GM18520 (cell line): Measurements from ENCODE around the gene HYDIN.
"Not testable (repeated sequence)": the region's sequence is repeated elsewhere in the genome, so short reads cannot be mapped to it uniquely, and the experiment has no call there.

Experiments used
- ATAC-seq: cut with Tn5 transposase; IDR thresholded peaks from one replicate; pipeline ENCODE4 v1.9.1; 2021; ENCODE audit not compliant: unreplicated experiment

Gene HYDIN

DNA sequence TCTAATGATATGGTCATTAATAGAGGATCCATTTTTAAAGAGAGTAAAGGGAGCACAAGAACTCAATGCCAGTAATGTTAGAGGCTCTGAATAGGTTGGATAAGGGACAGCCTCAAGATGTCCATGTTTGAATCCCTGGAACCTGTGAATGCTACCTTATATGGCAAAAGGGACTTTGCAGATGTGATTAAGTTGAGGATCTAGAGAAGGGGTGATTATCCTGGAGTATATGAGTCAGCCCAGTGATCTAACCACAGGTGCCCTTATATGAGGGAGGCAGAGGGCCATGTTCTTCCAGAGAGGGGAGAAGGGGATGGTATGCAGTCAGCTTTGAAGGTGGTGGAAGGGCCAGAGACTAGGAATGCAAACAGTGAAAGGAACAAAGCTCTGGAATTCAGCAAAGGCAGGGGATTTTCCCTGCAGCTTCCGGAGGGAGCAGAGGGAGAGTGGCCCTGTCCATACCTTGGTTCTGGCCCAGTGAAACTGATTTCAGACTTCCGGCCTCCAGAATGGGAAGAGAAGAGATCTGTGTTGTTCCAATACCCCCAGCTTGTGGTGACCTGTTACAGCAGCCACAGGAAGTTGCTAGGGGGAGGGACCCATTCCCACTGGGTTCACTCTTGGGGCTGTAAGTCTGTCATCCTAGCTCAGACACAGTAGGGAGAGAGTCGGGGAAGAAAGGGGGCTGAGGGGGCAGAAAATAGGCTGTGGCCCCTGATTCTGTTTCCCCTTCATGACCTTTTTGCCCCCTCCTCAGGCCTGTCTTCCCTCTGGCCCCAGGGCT lies 220.9 kb downstream of the HYDIN start:
- ATAC-seq, result not testable (repeated sequence)

DNA sequence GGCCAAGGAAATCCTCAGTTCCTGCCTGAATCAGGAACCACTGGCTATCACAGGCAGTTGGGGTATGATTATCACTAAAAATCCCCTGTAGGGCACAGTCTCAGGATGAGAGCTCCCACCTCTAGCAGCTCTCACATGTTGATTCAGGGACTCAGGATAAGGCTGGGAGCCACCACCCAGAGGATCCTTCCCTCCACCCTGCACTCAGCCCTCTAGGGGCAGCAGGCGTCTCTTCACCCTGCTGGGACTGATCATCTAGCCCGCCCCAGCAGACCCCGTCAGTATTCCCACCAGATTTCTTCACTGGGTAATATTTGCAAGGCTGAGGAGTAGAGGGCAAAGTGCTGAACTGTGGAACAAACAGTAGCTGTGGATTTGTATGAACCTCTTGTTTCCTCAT lies 224.0 kb downstream of the HYDIN start:
- not testable (repeated sequence) for ATAC-seq

DNA sequence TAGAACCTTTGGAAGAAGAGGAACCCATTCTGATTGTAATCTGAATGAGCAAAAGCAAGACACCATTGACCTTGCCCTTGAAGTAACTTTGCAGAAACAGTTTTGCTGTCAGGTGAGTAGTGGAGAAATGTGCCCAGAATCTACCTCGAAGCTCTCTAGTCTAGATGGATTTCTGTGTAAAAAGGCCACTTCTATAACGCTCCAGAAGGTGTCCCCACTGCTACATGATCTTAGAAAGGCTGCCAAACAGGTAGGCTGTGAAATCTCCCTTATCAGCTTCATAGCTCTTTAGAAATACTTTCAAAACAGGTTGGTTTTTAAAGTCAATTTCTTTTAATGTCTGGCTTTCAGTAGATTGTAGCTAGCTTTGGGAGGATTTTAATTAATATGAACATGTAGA lies 230.8 kb downstream of the HYDIN start:
- ATAC-seq, result not testable (repeated sequence)

DNA sequence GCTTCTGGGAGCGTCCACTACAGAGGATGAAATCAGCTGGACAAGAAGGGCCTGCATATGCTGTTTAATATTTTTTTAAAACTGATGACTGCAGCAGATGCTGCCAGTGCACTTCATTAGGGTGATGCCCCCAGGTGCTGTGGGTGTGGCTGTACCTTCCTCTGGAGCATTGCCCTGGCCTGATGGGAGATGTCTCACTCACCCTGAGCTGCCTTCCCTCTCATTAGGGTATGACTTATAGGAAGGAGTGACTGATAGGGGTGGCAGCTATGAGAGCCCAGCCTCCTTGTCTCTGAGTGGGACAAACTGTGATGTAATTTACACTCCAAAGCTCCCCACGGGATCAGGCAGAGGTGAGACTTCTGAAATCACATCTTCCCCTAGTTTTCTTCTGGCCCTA lies 234.7 kb downstream of the HYDIN start:
- ATAC-seq, result not testable (repeated sequence)

DNA sequence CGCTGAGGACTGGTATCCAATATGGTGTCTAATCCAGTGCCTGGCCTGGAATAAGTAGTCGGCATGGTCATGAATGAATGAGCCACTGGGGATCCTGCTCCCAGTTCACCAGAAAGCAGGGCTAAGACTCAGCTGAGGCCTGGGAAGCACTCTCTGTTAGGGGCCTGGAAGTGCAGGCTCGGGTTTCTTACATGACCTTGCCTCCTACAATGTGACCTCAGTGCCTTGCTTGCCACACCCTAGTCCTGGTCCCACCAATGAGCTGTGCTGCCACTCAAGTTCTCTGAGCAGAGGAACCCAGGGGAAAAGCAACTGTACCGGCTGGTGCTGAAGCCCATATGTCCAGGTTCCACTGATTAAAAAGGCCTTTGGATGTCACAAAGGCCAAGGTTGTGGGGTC lies 238.0 kb downstream of the HYDIN start:
- ATAC-seq, result not testable (repeated sequence)

DNA sequence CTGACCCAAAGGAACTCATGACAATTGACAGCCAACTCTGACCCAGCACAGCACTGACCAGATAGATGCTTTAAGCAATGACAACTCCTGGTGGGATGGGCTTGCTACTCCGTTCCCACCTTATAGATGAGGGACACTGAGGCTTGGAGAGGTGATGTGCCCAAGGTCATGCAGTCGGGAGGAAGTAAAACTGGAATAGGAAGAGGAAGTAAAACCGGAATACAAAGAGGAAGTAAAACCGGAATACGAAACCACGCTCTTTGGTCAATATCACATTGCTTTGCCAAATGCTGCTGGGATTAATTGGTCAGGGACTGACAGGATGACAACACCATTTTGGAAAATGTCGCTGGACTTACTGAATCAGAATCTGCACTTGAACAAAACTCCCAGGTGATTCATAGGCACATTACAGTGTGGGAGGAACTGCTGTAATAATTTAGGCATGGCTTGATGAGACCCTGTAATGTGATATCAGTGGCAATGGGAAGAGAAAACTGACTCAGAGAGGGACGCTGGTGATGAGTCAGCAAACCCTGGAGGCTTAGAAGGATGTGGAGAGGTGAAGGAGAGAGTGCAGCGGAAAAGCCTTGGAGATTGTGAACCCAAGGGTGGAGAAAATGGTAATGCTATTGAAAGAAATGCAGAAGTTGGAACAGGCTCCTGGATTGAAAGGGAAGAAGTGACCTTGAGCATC lies 243.4 kb downstream of the HYDIN start:
- ATAC-seq, result not testable (repeated sequence)

DNA sequence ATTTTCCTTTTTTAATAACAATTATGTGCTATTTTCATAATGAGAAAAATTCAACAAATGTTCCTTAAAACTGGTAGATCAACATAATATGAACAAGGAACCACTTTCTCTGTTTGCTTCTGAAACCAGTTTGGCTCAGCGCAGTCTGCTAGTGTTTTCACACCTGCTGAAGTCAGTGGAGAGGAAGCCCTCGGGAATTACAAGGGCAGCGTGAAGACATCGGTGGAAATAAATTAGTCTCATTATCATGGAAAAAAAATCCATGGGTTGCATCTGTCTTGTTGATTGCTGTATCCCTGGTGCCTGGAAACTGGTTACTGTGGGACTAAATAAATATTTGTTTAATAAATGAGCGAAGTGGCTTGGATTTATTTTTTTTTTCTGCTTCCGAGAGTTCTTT lies 245.8 kb downstream of the HYDIN start:
- not testable (repeated sequence) for ATAC-seq

DNA sequence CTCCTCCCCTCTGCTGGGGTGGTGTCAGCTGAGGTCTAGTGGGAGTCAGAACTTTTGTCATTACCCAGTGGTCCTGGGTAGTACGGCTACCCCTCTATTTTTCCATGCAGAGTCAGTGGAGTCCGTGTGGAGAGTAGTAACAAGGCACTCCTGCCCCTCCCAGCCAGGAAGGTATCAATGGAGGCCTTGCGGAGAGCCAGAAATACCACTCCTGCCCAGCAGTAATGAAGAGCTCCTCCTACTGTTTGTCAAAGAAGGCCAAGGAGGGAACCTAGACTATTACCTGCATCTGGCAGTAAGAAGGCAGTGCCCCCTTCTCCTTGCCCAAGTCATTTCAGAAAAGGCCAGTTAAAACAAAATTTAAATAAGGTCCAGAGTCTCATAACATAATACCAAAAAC lies 262.2 kb downstream of the HYDIN start:
- ATAC-seq, result not testable (repeated sequence)

DNA sequence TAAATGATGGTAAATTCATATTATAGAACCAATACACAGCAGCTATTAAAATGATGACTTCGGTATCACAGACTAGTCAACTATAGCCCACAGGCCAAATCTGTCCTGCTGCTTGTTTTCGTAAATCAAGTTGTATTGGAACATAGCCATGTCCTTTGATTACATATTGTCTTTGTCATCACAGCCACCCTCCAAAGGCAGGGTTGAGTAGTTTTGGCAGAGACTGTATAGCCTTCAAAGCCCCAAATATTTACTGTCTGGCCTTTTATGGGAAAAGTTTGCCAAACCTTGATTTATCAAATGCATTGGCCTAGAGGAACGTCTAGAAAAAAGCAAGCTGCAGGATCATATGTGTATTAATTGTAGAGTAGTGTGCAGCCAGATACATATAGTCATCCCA lies 270.4 kb downstream of the HYDIN start:
- not testable (repeated sequence) for ATAC-seq

DNA sequence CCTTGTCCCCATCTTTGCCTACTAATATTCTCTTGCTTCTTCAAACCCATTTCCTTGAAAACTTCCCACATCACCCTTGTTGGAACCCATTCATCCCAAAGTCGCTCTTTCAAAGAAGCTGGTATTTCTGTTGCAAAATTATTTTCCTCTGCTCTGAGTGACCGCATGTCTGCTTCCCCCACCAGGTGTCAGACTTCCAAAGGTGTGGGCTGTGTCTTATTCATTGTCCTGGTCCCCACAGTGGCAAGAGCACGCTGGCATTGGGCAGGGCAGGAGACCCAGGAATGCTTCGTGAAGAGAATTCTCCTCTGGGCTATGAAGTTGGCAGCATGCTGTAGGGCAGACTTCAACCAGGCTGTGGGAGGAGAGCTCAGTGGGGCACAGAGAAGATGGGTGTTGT lies 275.6 kb downstream of the HYDIN start:
- ATAC-seq, result not testable (repeated sequence)

DNA sequence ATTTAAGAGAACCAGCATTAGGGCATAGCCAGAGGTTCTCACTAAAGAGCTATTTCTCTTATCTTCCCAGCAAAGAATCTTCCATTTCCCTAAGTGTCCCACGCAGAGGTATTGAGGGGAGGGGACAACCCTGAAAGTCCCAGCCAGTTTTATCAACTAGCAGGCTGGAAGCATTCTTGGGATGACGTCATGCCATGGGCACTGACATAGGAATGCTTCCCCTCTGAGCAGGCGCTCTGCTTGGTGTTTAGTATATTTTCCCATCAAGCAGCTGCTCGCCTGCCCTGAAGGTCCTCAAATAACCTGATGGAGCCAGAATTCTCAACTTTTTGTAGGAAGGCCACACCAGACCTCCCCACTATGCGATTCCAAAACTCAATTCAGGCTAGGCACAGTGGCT lies 276.7 kb downstream of the HYDIN start:
- ATAC-seq, result not testable (repeated sequence)

DNA sequence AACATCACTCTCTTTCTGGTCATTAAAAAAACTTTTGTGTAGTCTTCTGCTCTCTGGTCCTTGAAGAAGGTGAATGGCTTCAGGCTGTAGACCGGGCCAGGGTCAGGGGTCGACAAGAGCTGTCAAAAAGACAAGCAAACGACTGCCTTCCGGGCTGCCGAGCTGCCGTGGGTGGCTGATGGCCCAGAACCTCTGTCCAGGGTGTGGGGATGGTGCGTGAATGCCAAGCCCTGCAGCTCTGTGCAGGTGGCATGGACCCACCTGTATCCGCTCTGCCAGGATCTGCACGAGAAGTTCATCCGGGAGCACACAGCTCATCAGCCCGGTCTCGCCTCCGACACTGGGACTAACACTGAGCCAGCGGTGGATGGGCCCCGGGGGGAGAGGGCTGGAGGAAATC lies 287.0 kb downstream of the HYDIN start:
- ATAC-seq, result not testable (repeated sequence)

DNA sequence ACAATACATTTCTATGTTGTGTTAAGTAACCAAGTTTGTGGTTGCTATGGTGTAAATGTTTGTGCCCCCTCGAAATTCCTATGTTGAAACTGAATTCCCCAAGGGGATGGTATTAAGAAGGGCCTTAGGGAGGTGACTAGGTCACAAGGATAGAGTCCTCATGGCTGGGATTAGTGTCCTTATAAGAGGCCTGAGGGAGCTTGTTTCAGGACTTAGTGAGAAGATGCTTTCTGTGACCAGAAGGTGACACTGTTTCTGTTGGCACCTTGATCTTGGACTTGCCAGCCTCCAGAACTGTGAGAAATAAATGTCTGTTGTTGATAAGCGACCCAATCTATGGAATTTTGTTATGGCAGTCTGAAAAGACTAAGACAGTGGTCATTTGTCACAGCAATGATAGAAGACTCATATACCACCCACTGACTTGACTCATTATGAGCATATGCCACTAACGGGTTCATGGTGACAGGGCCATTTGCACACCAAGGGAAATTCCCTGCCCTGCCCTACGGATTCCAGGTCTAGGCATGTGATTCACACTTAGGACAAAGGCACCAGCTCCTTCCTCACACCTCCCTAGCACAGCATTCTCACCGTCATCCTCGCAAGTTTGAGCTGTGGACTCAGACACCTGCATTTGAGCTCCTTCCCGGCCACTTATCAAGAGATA lies 290.7 kb downstream of the HYDIN start:
- not testable (repeated sequence) for ATAC-seq

DNA sequence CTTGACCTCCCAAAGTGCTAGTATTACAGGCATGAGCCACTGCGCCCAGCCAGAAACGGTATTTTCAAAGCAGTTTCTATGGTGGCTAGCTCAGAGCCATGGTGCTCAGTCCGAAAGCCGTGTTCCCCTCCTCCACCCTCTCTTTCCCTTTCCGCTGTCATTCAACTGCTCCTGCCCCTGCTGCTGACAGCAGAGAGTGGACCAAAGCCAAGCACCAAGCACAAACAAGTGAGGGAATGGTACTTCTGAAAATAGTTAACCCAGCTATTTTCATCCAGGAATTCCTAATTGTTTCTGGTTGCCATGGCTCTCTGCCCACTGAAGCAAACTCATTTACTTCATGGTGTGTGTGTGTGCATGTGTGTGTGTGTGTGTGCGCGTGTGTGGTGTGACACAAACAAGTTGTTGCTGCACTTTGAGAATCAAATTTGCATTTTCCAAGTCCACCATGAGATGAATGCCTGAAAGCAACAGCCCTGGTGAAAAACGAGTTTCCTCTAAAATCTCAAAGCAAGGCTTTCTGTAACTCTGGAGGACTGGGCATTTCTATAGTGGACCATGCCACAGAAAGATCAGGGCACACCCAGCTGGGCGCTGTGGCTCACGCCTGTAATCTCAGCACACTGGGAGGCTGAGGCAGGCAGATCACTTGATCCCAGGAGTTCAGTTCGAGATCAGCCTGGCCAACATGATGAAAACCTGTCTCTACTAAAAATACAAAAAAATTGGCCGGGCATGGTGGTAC lies 293.6 kb downstream of the HYDIN start:
- not testable (repeated sequence) for ATAC-seq

DNA sequence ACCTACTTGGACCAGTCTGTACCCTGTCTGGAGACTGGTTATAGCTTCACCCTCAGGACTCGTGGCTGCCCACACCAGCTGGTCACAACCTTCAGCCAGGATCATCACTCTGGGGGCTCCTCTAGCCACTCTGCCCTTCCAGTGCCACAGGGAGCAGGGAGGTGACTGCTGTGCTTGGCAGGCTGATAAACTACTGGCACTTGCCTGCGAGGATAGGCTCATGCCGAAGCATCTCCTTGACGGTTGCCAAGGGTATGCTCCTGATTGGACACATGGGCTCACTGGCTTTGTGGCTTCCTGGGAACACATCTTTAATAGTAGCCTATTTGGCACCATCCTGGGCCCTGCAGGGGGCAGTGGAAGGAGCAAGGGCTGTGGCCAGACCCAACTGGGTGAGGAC lies 295.2 kb downstream of the HYDIN start:
- not testable (repeated sequence) for ATAC-seq

DNA sequence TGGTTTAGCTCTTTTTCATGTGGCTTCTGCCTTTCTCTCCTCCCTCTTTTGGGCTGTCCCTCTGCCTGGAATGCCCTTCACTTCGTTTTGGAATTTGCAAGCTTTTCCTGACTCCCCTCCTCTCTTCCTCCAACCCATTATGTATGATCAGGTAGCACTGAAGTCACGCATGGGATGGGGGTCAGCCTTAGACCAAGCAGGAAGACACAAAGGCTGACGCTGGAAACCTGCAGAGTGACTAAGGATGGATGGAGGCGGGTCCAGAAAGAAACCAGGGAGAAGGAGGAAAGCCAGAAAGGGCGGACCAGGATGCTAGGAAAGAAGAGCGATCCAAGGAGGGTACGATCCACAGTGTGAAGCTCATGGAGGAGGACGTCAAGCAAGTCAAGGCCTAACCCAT lies 296.8 kb downstream of the HYDIN start:
- ATAC-seq, result not testable (repeated sequence)

DNA sequence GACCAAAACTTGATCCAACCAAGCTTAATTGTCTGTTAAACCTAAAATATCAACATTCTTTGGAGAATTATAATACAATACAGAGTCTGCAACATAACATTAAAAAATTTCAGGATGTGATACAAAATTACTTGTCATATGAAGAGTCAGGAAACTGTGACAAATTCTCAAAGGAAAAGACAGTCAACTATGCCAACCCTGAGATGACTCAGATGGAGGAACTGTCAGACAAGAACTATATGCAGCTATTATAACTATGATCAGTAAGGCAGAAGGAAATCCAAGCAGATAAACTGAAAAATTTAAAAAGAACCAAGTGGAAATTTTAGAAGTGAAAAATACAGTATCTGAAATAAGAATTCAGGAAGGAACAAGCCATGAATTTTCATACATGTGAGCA lies 299.8 kb downstream of the HYDIN start:
- not testable (repeated sequence) for ATAC-seq

DNA sequence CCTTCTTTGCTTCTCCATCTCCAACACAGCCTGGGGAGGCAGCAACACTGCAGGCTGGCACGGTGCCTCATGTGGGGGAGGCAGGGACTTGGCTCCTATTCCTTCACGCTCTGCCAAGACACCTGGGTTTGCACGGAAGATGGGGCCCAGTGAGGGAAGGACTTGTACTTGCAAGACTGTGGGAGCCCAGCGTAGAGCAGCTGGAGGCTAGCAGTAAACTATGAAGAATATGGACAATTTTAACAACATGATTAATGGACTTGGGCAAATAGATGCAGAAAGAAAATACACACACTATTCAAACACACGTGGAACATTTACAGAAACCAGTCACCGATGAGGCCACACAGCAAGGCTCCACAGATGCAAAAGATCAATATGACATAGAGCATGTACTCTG lies 308.4 kb downstream of the HYDIN start:
- ATAC-seq, result not testable (repeated sequence)

DNA sequence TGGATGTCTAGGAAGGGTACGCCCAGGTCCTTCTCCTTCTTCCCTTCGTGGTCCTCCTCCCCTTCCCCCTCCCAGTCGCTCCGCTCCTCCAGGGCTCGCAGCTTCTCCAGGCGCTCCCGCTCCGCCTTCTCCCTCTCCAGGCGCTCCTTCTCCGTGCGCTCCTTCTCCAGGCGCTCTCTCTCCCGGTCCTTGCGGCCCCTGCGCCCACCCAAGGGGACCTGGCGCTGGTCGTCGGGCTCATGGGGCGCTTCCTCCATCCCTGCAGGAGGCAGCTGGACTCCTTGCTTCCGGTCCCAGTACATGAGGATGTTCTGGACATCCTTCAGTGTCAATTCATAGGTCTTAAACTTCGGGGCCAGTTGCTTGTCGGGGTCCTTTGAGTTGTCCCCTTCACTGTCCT lies 309.9 kb downstream of the HYDIN start:
- ATAC-seq, result not testable (repeated sequence)

DNA sequence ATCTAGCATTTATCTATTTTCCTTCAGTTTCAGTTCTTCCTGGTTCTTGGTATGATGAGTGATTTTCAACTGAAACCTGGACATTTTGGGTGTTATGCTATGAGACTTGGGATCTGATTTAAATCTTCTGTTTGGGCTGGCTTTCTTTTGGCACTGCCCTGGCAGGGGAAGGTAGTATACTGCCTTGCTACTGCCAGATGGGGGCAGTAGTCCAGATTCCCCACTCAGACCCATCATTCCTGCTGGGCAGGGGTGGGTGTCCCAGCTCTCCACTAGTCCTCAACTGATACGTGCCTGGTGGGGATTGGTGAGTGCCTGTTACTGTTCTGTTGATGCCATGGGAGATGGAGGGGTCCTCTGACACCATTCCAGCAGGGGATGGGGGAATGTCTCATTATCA lies 342.3 kb downstream of the HYDIN start:
- ATAC-seq, result not testable (repeated sequence)

DNA sequence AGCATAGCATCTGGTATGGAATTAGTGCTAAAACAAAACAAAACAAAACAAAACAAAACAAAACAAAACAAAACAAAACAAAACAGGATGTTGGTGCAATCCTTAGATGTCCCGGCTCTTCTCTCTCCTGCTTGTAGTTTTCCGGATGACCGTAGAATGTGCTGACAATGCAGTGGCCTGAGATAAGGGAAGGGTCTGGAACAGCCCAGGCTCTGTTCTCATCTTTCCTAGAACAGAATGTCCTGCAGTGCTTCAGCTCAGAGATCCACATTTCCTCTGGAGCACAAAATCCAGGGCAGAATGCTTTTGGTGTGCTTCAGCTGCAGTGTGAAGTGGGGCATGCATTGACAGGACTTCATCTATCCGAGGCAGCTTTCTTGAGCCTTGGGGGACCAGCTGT lies 345.9 kb downstream of the HYDIN start:
- not testable (repeated sequence) for ATAC-seq
